NCI-H226 (cell line): ENCODE results near the gene MBNL1.

Experiments used
- DNase-seq: peaks from one replicate; pipeline ENCODE4 v3.0.0-alpha.2; 2015

Gene MBNL1

DNA sequence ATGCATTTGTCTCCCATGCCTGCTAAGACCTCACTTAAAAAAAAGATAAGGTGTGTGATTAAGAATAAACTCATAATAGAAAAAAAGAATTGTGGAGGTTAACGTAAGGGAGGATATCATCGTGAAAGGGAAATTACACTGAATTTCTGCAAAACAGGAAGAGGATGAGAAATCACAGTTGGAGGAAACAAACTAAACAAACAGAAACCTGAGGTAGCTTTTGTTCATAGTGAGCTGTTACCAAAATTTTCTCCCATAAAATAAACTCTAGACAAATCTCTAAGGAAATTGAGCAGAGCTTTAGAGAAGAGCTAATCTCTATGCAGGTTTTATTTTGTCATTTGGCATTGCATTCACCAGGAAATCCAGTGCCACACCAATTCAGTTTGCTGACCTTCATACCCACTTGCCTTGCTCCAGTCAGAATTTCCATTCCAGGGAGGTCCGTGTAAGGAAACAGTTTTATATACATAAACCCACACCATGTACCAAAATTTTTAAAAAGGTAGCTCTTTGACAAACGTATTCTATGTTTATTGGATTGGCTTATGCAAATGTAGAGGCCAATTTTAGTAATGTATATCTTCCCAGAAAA lies 231.2 kb downstream of the MBNL1 start:
- DNase-seq: no peak

DNA sequence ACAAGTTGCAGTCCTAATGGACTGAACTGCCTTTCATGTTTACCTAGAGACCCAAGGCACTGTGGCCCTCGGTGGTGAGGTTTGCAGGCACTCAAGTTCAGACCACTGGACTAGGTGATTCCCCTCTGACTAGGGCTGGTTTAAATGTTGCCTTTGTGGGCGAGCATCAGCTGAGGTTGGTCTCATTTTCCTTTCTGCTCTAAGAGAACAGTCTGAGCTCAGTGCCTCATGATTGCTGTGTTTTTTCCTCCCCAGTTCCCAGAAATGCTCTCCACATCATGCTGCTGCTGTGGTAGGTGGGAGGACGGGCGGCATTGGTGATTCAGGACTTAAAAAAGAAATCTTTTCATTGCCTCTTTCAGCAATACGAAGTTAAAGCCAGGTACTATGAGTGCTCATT lies 237.2 kb downstream of the MBNL1 start:
- DNase-seq: no peak

DNA sequence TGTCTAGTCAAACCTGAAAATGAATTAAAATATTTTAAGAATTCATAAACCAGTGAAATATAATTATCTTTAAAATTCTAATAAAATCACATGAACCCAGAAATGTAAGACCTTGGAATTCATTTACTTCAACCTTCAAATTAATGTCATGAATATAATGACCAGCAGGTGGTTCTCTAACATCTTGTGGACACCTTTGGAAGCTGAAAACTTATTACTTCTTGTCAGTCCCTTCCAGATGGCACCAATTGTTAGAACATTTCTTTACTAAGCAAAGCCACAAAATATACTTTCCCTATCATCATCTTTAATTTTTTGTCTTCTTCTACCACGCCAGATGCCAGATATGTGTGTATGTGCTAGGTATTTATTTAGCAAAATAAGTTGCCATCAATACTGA lies 240.0 kb downstream of the MBNL1 start:
- no peak for DNase-seq

DNA sequence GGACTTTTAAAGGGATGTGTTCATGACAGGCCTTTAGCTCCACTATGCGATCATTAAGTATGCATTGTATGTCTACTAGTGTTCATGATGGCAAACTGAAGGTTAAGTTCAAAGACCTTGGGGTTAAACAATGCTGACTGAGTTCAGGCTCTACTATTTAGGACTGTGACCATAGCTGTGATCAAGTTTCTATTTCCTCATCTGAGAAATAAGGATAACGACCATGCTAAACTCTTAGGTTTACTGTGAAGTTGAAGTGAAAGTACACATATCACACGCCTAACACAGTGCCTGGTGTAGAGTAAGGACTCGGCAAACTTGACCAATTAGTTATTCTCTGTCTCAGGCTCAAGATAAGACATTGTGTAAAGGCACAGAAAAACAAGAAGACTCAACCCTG lies 243.2 kb downstream of the MBNL1 start:
- no peak for DNase-seq

DNA sequence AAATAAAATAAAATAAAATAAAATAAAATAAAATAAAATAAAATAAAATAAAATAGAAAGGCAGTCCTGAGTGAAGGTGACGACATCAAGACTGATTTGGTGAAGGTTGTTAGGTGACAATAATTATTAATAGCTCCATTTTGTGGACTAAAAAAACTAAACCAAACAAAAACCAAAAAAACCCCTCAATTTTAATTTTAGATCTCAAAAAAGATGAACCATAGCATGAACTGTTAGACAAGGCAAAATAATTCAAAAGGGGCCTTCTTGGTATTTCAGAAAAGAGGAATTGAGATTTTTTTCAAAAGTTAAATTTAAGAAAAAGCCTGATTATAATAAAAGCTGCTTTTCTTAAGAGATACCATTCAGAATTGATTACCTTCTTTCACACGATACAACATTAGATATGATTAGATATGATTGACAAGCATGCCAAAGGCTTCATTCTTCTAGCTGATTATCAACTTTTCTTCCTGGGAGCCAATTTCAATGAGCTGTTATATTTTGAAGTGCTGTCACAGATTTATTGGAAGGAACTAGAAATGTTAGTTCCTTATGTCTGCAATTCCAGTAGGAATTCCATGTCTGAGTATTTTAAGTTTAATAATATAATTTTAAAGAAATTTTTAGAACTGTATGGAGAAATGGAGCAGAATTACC lies 244.7 kb downstream of the MBNL1 start:
- DNase-seq: no peak
